IMR-90 (cell line): ENCODE data around the gene MROH8. TPM values are rescaled to one million over a fixed set of nuclear protein-coding genes. Genes with fewer than 3 reads are reported as not detected.

Experiments
- ATAC-seq: fragments of 200-7000 bp; cut with Tn5 transposase; 2 replicates; pipeline ENCODE4 v1.9.1; 2020; ENCODE audit warnings: low read depth, mild to moderate bottlenecking, moderate library complexity
- BruUV-seq: library from RNA; stranded (reverse); fragments of 400-500 nt; replicated peaks from 2 replicates; lab custom pipeline; 2021; lab: Mats Ljungman, UMichigan
- CTCF ChIA-PET: fragments of 300-600 bp; formaldehyde crosslinking; extraction: SDS; loops from one replicate; lab custom pipeline; 2021; ENCODE audit warnings: antibody characterized with exemption; lab: Yijun Ruan, JAX
- POLR2A ChIA-PET: fragments of 300-600 bp; sonication (Branson Sonifier 250); formaldehyde crosslinking; loops from one replicate; lab custom pipeline; 2022; ENCODE audit warnings: antibody characterized with exemption; ENCODE audit not compliant: unreplicated experiment; lab: Charles Lee
- DNase-seq: peaks from one replicate; pipeline ENCODE4 v3.0.0; 2013
- H2AFZ ChIP-seq: replicated peaks from 2 replicates; pipeline ENCODE3; 2013; ENCODE audit warnings: low read length, mild to moderate bottlenecking; ENCODE audit not compliant: poor library complexity
- H2AK5ac ChIP-seq: 2 replicates; pipeline ENCODE4 v1.6.1; 2013; ENCODE audit warnings: low read depth, low read length, inconsistent platforms
- H2AK9ac ChIP-seq: replicated peaks from 2 replicates; pipeline ENCODE3; 2013; ENCODE audit warnings: mild to moderate bottlenecking, low read depth, low read length, moderate library complexity; ENCODE audit not compliant: poor library complexity
- H2BK120ac ChIP-seq: 2 replicates; pipeline ENCODE4 v1.6.1; 2013; ENCODE audit warnings: low read depth, low read length, inconsistent platforms
- H2BK15ac ChIP-seq: 3 replicates; pipeline ENCODE4 v1.6.1; 2013; ENCODE audit warnings: low read depth, low read length, inconsistent platforms
- H2BK20ac ChIP-seq: 2 replicates; pipeline ENCODE4 v1.6.1; 2013; ENCODE audit warnings: low read depth, mild to moderate bottlenecking, inconsistent platforms, low read length, moderate library complexity
- H2BK5ac ChIP-seq: 2 replicates; pipeline ENCODE4 v1.6.1; 2013; ENCODE audit warnings: mild to moderate bottlenecking, low read depth, low read length, inconsistent platforms; ENCODE audit not compliant: poor library complexity, severe bottlenecking
- H3K14ac ChIP-seq: replicated peaks from 2 replicates; pipeline ENCODE4 v1.6.1; 2013; ENCODE audit warnings: low read depth, low read length, inconsistent platforms
- H3K18ac ChIP-seq: 2 replicates; pipeline ENCODE4 v1.6.1; 2013; ENCODE audit warnings: low read depth, low read length, control low read depth
- H3K23ac ChIP-seq: 2 replicates; pipeline ENCODE4 v1.6.1; 2013; ENCODE audit warnings: low read depth, low read length, inconsistent platforms
- H3K27ac ChIP-seq: 2 replicates; pipeline ENCODE4 v1.5.1; 2013; ENCODE audit warnings: mild to moderate bottlenecking, control low read depth, low read length; ENCODE audit not compliant: insufficient read depth
- H3K27me3 ChIP-seq: 2 replicates; pipeline ENCODE4 v1.6.1; 2013; ENCODE audit warnings: low read length; ENCODE audit not compliant: control insufficient read depth, insufficient read depth
- H3K36me3 ChIP-seq: 2 replicates; pipeline ENCODE4 v1.6.1; 2013; ENCODE audit warnings: low read length, mixed read lengths; ENCODE audit not compliant: control insufficient read depth, insufficient read depth
- H3K4ac ChIP-seq: 2 replicates; pipeline ENCODE4 v1.6.1; 2013; ENCODE audit warnings: low read depth, low read length, inconsistent platforms
- H3K4me1 ChIP-seq: 2 replicates; pipeline ENCODE4 v1.6.1; 2013; ENCODE audit warnings: low read length, mixed read lengths; ENCODE audit not compliant: control insufficient read depth, insufficient read depth
- H3K4me2 ChIP-seq: 2 replicates; pipeline ENCODE4 v1.6.1; 2013; ENCODE audit warnings: low read depth, mild to moderate bottlenecking, control low read depth, low read length, moderate library complexity
- H3K4me3 ChIP-seq: 2 replicates; pipeline ENCODE4 v1.5.1; 2013; ENCODE audit warnings: low read depth, mild to moderate bottlenecking, control low read depth, low read length, moderate library complexity; ENCODE audit not compliant: insufficient read depth
- H3K56ac ChIP-seq: 2 replicates; pipeline ENCODE4 v1.6.1; 2013; ENCODE audit warnings: low read length, inconsistent platforms; ENCODE audit not compliant: insufficient read depth; ENCODE audit errors: extremely low read depth
- H3K79me1 ChIP-seq, 2 experiments: 2 replicates each; pipeline ENCODE4 v1.6.1; 2013; ENCODE audit warnings: low read length in 2 of 2, inconsistent platforms in 1 of 2, low read depth in 1 of 2
- H3K9ac ChIP-seq: 2 replicates; pipeline ENCODE4 v1.6.1; 2013; ENCODE audit warnings: low read depth, low read length, control low read depth
- H3K9me1 ChIP-seq: 2 replicates; pipeline ENCODE4 v1.6.1; 2013; ENCODE audit warnings: low read length, inconsistent platforms; ENCODE audit not compliant: insufficient read depth
- H3K9me3 ChIP-seq: 2 replicates; pipeline ENCODE4 v1.6.1; 2013; ENCODE audit warnings: low read length; ENCODE audit not compliant: control insufficient read depth, insufficient read depth
- H4K20me1 ChIP-seq: 2 replicates; pipeline ENCODE4 v1.6.1; 2013; ENCODE audit warnings: low read length, inconsistent platforms; ENCODE audit not compliant: insufficient read depth
- H4K5ac ChIP-seq: 2 replicates; pipeline ENCODE4 v1.6.1; 2013; ENCODE audit warnings: mild to moderate bottlenecking, low read depth, low read length, control low read depth
- H4K8ac ChIP-seq, 2 experiments: 2 replicates each; pipeline ENCODE4 v1.6.1; 2013; ENCODE audit warnings: low read depth in 2 of 2, low read length in 2 of 2, control low read depth in 1 of 2, inconsistent platforms in 1 of 2
- H4K91ac ChIP-seq: 2 replicates; pipeline ENCODE4 v1.6.1; 2013; ENCODE audit warnings: low read depth, low read length, inconsistent platforms; ENCODE audit not compliant: insufficient read depth
- BHLHE40 ChIP-seq: fragments of 150-350 bp; IDR thresholded peaks from 2 replicates; pipeline ENCODE4 v1.6.1; 2016; ENCODE audit warnings: mild to moderate bottlenecking, low read depth, low read length
- CEBPB ChIP-seq: IDR thresholded peaks from 2 replicates; pipeline ENCODE4 v1.6.1; 2012; ENCODE audit warnings: low read depth, low read length, improper control_type of control experiment
- CHD1 ChIP-seq: IDR thresholded peaks from 2 replicates; pipeline ENCODE4 v1.6.1; 2012; ENCODE audit warnings: low read depth, low read length, improper control_type of control experiment
- FOS ChIP-seq: fragments of 150-350 bp; IDR thresholded peaks from 2 replicates; pipeline ENCODE4 v1.6.1; 2016; ENCODE audit warnings: low read depth, low read length
- MAFK ChIP-seq: IDR thresholded peaks from 2 replicates; pipeline ENCODE4 v1.6.1; 2012; ENCODE audit warnings: low read depth, low read length, improper control_type of control experiment
- MAZ ChIP-seq: IDR thresholded peaks from 2 replicates; pipeline ENCODE4 v1.6.1; 2012; ENCODE audit warnings: low read depth, mild to moderate bottlenecking, low read length, improper control_type of control experiment, moderate library complexity, borderline replicate concordance
- MXI1 ChIP-seq: IDR thresholded peaks from 2 replicates; pipeline ENCODE4 v1.6.1; 2012; ENCODE audit warnings: low read depth, mild to moderate bottlenecking, low read length, moderate library complexity, borderline replicate concordance
- NFE2L2 ChIP-seq: fragments of 150-350 bp; IDR thresholded peaks from 2 replicates; pipeline ENCODE4 v1.6.1; 2016; ENCODE audit warnings: low read depth, mild to moderate bottlenecking, low read length
- POLR2A ChIP-seq: IDR thresholded peaks from 2 replicates; pipeline ENCODE4 v1.6.1; 2012; ENCODE audit warnings: mild to moderate bottlenecking, low read depth, low read length
- RAD21 ChIP-seq: IDR thresholded peaks from 2 replicates; pipeline ENCODE4 v1.6.1; 2012; ENCODE audit warnings: low read length, improper control_type of control experiment
- RCOR1 ChIP-seq: IDR thresholded peaks from 2 replicates; pipeline ENCODE4 v1.6.1; 2012; ENCODE audit warnings: mild to moderate bottlenecking, low read length, improper control_type of control experiment; ENCODE audit not compliant: insufficient replicate concordance
- RFX5 ChIP-seq: IDR thresholded peaks from 2 replicates; pipeline ENCODE4 v1.8.0; 2012; ENCODE audit warnings: low read depth, mild to moderate bottlenecking, low read length, moderate library complexity
- SMC3 ChIP-seq: fragments of 150-350 bp; IDR thresholded peaks from 2 replicates; pipeline ENCODE4 v1.6.1; 2016; ENCODE audit warnings: low read depth, mild to moderate bottlenecking, antibody characterized with exemption, low read length, moderate library complexity
- WGBS, 2 experiments: methylation state at CpG; one replicate each; pipeline versions ENCODE4 v1.1.5 to v1.1.7; 2013; ENCODE audit warnings: missing lambda C conversion rate in 2 of 2; ENCODE audit not compliant: insufficient read length in 1 of 2; ENCODE audit errors: extremely low coverage in 2 of 2; 5-methylcytosine and 5-hydroxymethylcytosine counted together
- dilution Hi-C: fragments of 300-500 bp; cut with HindIII; formaldehyde crosslinking; loops from one replicate; pipeline ENCODE4 v1.14.3; 2018; ENCODE audit warnings: low sequenced_read_pairs; ENCODE audit not compliant: unreplicated experiment
- in situ Hi-C: fragments of 300-500 bp; cut with MboI; formaldehyde crosslinking; loops from 3 replicates; pipeline ENCODE4 v1.14.3; 2019; ENCODE audit warnings: low sequenced_read_pairs, inconsistent platforms, mixed read lengths
- intact Hi-C: fragments of 100-400 bp; cut with micrococcal nuclease; formaldehyde crosslinking; loops from 2 replicates; pipeline ENCODE4 v1.10.0; 2022
- polyA plus RNA-seq, 3 experiments: library from polyadenylated mRNA; depleted of rRNA; stranded (reverse); fragments of >200 nt; gene quantifications; 2 replicates each; pipeline ENCODE4 v1.2.3, GENCODE V29; 2012; ENCODE audit warnings: low replicate concordance in 1 of 3
- total RNA-seq: library from RNA; depleted of rRNA; stranded (reverse); fragments of >200 nt; gene quantifications from 2 replicates; pipeline ENCODE4 v1.2.3, GENCODE V29; 2012
- TF ChIP-seq, protein P1 (sequence below): fragments of 150-350 bp; IDR thresholded peaks from 2 replicates; pipeline ENCODE4 v1.6.1; 2017; ENCODE audit warnings: mild to moderate bottlenecking, antibody characterized with exemption, low read length, low read depth
- TF ChIP-seq, protein P2 (sequence below): conservative IDR thresholded peaks from 2 replicates; pipeline ENCODE4 v1.5.1; 2012; ENCODE audit warnings: mild to moderate bottlenecking, low read depth, low read length, improper control_type of control experiment
- TF ChIP-seq, protein P3 (sequence below): fragments of 150-350 bp; IDR thresholded peaks from 2 replicates; pipeline ENCODE4 v1.6.1; 2016; ENCODE audit warnings: low read depth, mild to moderate bottlenecking, low read length, moderate library complexity, borderline replicate concordance

Gene MROH8
- total and polyA plus RNA-seq, 2 of the 4 experiments (the other 2 are of a cell fraction), result 1.3 to 1.8 TPM

DNA sequence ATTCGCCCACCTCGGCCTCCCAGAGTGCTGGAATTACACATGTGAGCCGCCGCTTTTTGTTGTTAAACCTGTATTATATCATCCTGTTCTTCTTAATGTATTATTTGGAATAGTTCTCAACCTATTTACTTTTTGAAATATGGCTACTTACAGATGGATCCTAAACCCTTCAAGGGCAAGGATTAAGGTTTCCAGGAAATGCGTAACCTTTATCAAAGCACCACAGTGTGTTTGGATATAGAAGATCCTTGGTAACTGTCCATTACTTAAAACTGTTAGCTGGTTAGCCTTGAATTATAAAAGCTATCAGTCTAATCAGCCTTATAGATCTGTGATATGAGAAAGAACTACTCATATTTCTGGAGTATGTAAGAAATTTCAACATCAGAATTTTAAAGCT, 12.5 kb downstream of the MROH8 start:
- no peak overlapping the region for H3K4ac ChIP-seq
- CTCF ChIA-PET, result interaction anchor here (1.1 kb wide), 2 partner anchors 11 to 17 kb away, joined by 3 to 4 read pairs; no protein-coding TSS in a partner anchor
- H4K20me1 ChIP-seq, result no peaks in the 10 kb centered on the region
- no peaks in the 10 kb centered on the region for H3K9me1 ChIP-seq
- no TSS peak for BruUV-seq
- H3K23ac ChIP-seq, result no peak overlapping the region
- H3K4me1 ChIP-seq, result no peaks in the 10 kb centered on the region
- no peaks in the 10 kb centered on the region for H3K9me3 ChIP-seq
- H3K18ac ChIP-seq, result no peak overlapping the region
- no peak overlapping the region for H3K4me2 ChIP-seq
- intact Hi-C loops (no loop called here), in situ Hi-C loops (no loop called here), dilution Hi-C loops (no loop called here)
- H2BK120ac ChIP-seq, result no peak overlapping the region
- no peak overlapping the region for H2BK5ac ChIP-seq
- no peak overlapping the region for H2BK15ac ChIP-seq
- H4K91ac ChIP-seq, result no peak overlapping the region
- no peak overlapping the region for H4K8ac ChIP-seq
- no peak overlapping the region for H3K4me3 ChIP-seq
- no peaks in the 10 kb centered on the region for H3K79me1 ChIP-seq
- DNase-seq (no peak), ATAC-seq (no peak)
- no peaks in the 10 kb centered on the region for H3K27me3 ChIP-seq
- no CpG with 5 or more reads among the region's 5 CpGs for WGBS, 2 experiments
- no peak overlapping the region for H3K56ac ChIP-seq
- no peak overlapping the region for H2BK20ac ChIP-seq
- POLR2A ChIA-PET, result no interaction called here
- no peak overlapping the region for H2AFZ ChIP-seq
- H3K36me3 ChIP-seq, result no peaks in the 10 kb centered on the region
- H2AK5ac ChIP-seq, result no peak overlapping the region
- no peak overlapping the region for H2AK9ac ChIP-seq
- no peak overlapping the region for H4K5ac ChIP-seq
- no peak overlapping the region for H3K14ac ChIP-seq
- TF ChIP-seq MAZ (no peak), SMC3 (no peak), RCOR1 (no peak), BHLHE40 (no peak), CHD1 (no peak), RFX5 (no peak), CEBPB (no peak), POLR2A (no peak), FOS (no peak), MXI1 (no peak), RAD21 (no peak), MAFK (no peak), NFE2L2 (no peak)
- TF ChIP-seq, protein P1, sequence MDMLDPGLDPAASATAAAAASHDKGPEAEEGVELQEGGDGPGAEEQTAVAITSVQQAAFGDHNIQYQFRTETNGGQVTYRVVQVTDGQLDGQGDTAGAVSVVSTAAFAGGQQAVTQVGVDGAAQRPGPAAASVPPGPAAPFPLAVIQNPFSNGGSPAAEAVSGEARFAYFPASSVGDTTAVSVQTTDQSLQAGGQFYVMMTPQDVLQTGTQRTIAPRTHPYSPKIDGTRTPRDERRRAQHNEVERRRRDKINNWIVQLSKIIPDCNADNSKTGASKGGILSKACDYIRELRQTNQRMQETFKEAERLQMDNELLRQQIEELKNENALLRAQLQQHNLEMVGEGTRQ, result no peak
- TF ChIP-seq, protein P2, sequence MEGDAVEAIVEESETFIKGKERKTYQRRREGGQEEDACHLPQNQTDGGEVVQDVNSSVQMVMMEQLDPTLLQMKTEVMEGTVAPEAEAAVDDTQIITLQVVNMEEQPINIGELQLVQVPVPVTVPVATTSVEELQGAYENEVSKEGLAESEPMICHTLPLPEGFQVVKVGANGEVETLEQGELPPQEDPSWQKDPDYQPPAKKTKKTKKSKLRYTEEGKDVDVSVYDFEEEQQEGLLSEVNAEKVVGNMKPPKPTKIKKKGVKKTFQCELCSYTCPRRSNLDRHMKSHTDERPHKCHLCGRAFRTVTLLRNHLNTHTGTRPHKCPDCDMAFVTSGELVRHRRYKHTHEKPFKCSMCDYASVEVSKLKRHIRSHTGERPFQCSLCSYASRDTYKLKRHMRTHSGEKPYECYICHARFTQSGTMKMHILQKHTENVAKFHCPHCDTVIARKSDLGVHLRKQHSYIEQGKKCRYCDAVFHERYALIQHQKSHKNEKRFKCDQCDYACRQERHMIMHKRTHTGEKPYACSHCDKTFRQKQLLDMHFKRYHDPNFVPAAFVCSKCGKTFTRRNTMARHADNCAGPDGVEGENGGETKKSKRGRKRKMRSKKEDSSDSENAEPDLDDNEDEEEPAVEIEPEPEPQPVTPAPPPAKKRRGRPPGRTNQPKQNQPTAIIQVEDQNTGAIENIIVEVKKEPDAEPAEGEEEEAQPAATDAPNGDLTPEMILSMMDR, result no peak
- TF ChIP-seq, protein P3, sequence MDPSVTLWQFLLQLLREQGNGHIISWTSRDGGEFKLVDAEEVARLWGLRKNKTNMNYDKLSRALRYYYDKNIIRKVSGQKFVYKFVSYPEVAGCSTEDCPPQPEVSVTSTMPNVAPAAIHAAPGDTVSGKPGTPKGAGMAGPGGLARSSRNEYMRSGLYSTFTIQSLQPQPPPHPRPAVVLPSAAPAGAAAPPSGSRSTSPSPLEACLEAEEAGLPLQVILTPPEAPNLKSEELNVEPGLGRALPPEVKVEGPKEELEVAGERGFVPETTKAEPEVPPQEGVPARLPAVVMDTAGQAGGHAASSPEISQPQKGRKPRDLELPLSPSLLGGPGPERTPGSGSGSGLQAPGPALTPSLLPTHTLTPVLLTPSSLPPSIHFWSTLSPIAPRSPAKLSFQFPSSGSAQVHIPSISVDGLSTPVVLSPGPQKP, result no peak
- H3K27ac ChIP-seq, result no peak overlapping the region
- H3K9ac ChIP-seq, result no peak overlapping the region
